Neutrophil (primary cell): ENCODE data around the gene THBS2.
"Not testable (repeated sequence)": the region's sequence is repeated elsewhere in the genome, so short reads cannot be mapped to it uniquely, and the experiment has no call there.

ENCODE experiments used
- H3K27ac ChIP-seq: fragments of 200-600 bp; sonication (generic); 2 replicates; pipeline ENCODE4 v1.5.1; 2016; ENCODE audit warnings: mild to moderate bottlenecking, moderate library complexity
- H3K27me3 ChIP-seq: fragments of 200-600 bp; sonication (generic); 2 replicates; pipeline ENCODE4 v1.6.0; 2016; ENCODE audit warnings: mild to moderate bottlenecking
- H3K36me3 ChIP-seq: fragments of 200-600 bp; sonication (generic); 2 replicates; pipeline ENCODE4 v1.5.1; 2017
- H3K4me1 ChIP-seq, 2 experiments: fragments of 200-600 bp in 1 of 2; sonication (generic) in 1 of 2; 1 replicate in 1 of 2; 2 replicates in 1 of 2; pipeline versions ENCODE4 v1.5.1 to v1.6.1; 2013 to 2016; ENCODE audit warnings: low read depth in 1 of 2, low read length in 1 of 2, mild to moderate bottlenecking in 1 of 2, moderate library complexity in 1 of 2; ENCODE audit not compliant: control insufficient read depth in 1 of 2, insufficient read depth in 1 of 2
- H3K4me3 ChIP-seq, 2 experiments: fragments of 200-600 bp in 1 of 2; sonication (generic) in 1 of 2; 1 replicate in 1 of 2; 2 replicates in 1 of 2; pipeline ENCODE4 v1.5.1; 2013 to 2016; ENCODE audit warnings: low read depth in 1 of 2, low read length in 1 of 2, mild to moderate bottlenecking in 1 of 2, moderate library complexity in 1 of 2
- H3K9me3 ChIP-seq: fragments of 200-600 bp; sonication (generic); 2 replicates; pipeline ENCODE4 v1.5.1; 2016
- CTCF ChIP-seq: fragments of 200-600 bp; sonication (generic); IDR thresholded peaks from 2 replicates; pipeline ENCODE4 v1.5.1; 2016; ENCODE audit warnings: antibody characterized with exemption

The THBS2 gene

GRCh38 chr6:169199625-169200335 is 53.9 kb downstream of the THBS2 start:
- no peak for TF ChIP-seq CTCF
- no peak overlapping the region for H3K27ac ChIP-seq

GRCh38 chr6:169198885-169199284 is 54.8 kb downstream of the THBS2 start:
- Histone ChIP-seq H3K27me3 (no peaks in the 10 kb centered on the region), H3K27ac (no peak overlapping the region), H3K4me1 (no peaks in the 10 kb centered on the region), H3K9me3 (no peaks in the 10 kb centered on the region), H3K36me3 (no peaks in the 10 kb centered on the region), H3K4me3 (no peak overlapping the region)
- TF ChIP-seq CTCF, result no peak

More at GRCh38 chr6:169199625-169200335, 53.9 kb downstream of the THBS2 start:
- H3K27me3 ChIP-seq, result no peaks in the 10 kb centered on the region
- H3K9me3 ChIP-seq, result no peaks in the 10 kb centered on the region
- H3K4me1 ChIP-seq, result no peaks in the 10 kb centered on the region
- no peaks in the 10 kb centered on the region for H3K36me3 ChIP-seq
- H3K4me3 ChIP-seq, result no peak overlapping the region

GRCh38 chr6:169197929-169198328 is 55.7 kb downstream of the THBS2 start:
- H3K4me3 ChIP-seq, H3K9me3 ChIP-seq, H3K36me3 ChIP-seq, H3K27me3 ChIP-seq, H3K4me1 ChIP-seq, H3K27ac ChIP-seq: not testable (repeated sequence)

GRCh38 chr6:169196279-169196678 is 57.4 kb downstream of the THBS2 start:
- H3K27ac ChIP-seq, H3K36me3 ChIP-seq, H3K4me3 ChIP-seq, H3K4me1 ChIP-seq, H3K27me3 ChIP-seq, H3K9me3 ChIP-seq: not testable (repeated sequence)

- H3K27ac ChIP-seq, result no peak overlapping the region
These were observed 58.9 kb downstream of the THBS2 start for GRCh38 chr6:169194737-169195136.

GRCh38 chr6:169190970-169191369 is 62.7 kb downstream of the THBS2 start:
- no peaks in the 10 kb centered on the region for H3K4me1 ChIP-seq
- no peaks in the 10 kb centered on the region for H3K9me3 ChIP-seq
- H3K27me3 ChIP-seq, result no peaks in the 10 kb centered on the region
- TF ChIP-seq CTCF, result no peak
- H3K36me3 ChIP-seq, result no peaks in the 10 kb centered on the region
- no peak overlapping the region for H3K27ac ChIP-seq
- no peak overlapping the region for H3K4me3 ChIP-seq

More at GRCh38 chr6:169194737-169195136, 58.9 kb downstream of the THBS2 start:
- no peaks in the 10 kb centered on the region for H3K4me1 ChIP-seq
- H3K4me3 ChIP-seq, result no peak overlapping the region
- H3K36me3 ChIP-seq, result no peaks in the 10 kb centered on the region
- TF ChIP-seq CTCF, result no peak
- H3K9me3 ChIP-seq, result no peaks in the 10 kb centered on the region
- no peaks in the 10 kb centered on the region for H3K27me3 ChIP-seq
